Activated T-helper 2 cell treated with anti-CD3 and anti-CD28 coated beads, Interferon-gamma antibody, Interleukin-2, Interleukin-4, amounts not matched to agents 10 μg/mL and 5 μg/mL and 100 μg/mL, durations not matched to agents 14 hours and 24 hours and 36 hours (primary cell): Measurements from ENCODE around the gene CYSTM1. TPM values are rescaled to one million over a fixed set of nuclear protein-coding genes. Genes with fewer than 3 reads are reported as not detected.

Source experiments
- DNase-seq: peaks from one replicate; pipeline ENCODE4 v3.0.0; 2021; ENCODE audit warnings: low spot score
- H3K27ac Mint-ChIP-seq: one replicate; pipeline ENCODE4 v1.8.0; 2021; ENCODE audit warnings: mixed read lengths
- H3K27me3 Mint-ChIP-seq: one replicate; pipeline ENCODE4 v1.8.0; 2021; ENCODE audit warnings: low read depth, mixed read lengths
- H3K36me3 Mint-ChIP-seq: one replicate; pipeline ENCODE4 v1.8.0; 2021; ENCODE audit warnings: low read depth, mixed read lengths
- H3K4me1 Mint-ChIP-seq: one replicate; pipeline ENCODE4 v1.8.0; 2021; ENCODE audit warnings: low read depth, mixed read lengths
- H3K4me3 Mint-ChIP-seq: one replicate; pipeline ENCODE4 v1.8.0; 2021; ENCODE audit warnings: low read depth, mild to moderate bottlenecking, moderate library complexity, mixed read lengths
- H3K9me3 Mint-ChIP-seq: one replicate; pipeline ENCODE4 v1.8.0; 2021; ENCODE audit warnings: mixed read lengths
- intact Hi-C: fragments of 100-400 bp; cut with micrococcal nuclease; formaldehyde crosslinking; loops from one replicate; pipeline ENCODE4 v1.15.1; 2023
- total RNA-seq: library from RNA; stranded (reverse); gene quantifications from 2 replicates; pipeline ENCODE4 v1.2.3, GENCODE V29; 2022

The CYSTM1 gene
- total RNA-seq, 1 donor from 2014 or later = 11.3 TPM

DNA sequence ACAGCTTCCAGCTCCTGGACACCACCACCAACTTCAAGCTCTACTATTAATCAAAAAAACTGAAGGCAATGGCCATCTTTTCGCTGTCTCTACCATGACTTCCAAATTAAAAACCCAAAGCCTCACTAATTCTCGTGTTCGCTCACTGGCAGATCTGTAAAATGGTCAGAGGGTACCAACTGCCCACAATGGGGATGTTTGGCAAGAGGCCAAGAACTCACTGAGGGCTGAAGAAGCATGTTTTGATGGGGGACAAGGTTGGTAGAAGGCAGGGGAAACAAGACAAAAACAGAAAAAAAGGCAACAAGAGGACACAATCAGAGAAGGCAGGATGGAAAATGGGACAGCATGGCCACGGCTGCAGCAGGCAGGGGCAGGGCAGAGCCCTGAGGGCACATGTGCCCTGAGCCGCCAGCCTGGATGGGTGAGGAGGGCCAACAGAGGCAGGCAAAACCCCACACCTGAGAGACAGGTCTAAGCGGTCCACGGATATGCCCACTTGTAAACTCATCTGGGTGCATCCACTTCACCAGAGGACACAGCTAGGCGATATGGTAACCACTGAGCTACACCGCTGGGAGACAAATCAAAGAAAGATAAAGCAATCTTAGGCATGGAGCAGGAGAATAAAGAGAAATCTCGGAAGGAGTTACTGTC lies 77.6 kb downstream of the CYSTM1 start:
- Mint-ChIP-seq H3K4me1 (peaks cover 34% of the 10 kb centered on the region), H3K4me3 (no peak overlapping the region)

GRCh38 chr5:140253985-140254384 lies 79.0 kb downstream of the CYSTM1 start:
- Mint-ChIP-seq H3K4me1 (peaks cover 39% of the 10 kb centered on the region), H3K27me3 (no peaks in the 10 kb centered on the region), H3K36me3 (peaks cover 20% of the 10 kb centered on the region), H3K9me3 (no peaks in the 10 kb centered on the region), H3K27ac (no peak overlapping the region), H3K4me3 (no peak overlapping the region)
- no peak for DNase-seq
- intact Hi-C loops = loop anchor here (5.0 to 10.0 kb wide), 3 partner anchors 278 to 458 kb away; partner anchors contain the start of genes CD14 and TMCO6

More for the DNA sequence above, 77.6 kb downstream of the CYSTM1 start:
- Mint-ChIP-seq H3K27ac (peak overlapping the region; percentile 80), H3K27me3 (no peaks in the 10 kb centered on the region), H3K9me3 (no peaks in the 10 kb centered on the region), H3K36me3 (peaks cover 9% of the 10 kb centered on the region)
- intact Hi-C loops = loop anchor here (5.0 to 10.0 kb wide), 3 partner anchors 280 to 460 kb away; partner anchors contain the start of genes CD14 and TMCO6
- no peak for DNase-seq

DNA sequence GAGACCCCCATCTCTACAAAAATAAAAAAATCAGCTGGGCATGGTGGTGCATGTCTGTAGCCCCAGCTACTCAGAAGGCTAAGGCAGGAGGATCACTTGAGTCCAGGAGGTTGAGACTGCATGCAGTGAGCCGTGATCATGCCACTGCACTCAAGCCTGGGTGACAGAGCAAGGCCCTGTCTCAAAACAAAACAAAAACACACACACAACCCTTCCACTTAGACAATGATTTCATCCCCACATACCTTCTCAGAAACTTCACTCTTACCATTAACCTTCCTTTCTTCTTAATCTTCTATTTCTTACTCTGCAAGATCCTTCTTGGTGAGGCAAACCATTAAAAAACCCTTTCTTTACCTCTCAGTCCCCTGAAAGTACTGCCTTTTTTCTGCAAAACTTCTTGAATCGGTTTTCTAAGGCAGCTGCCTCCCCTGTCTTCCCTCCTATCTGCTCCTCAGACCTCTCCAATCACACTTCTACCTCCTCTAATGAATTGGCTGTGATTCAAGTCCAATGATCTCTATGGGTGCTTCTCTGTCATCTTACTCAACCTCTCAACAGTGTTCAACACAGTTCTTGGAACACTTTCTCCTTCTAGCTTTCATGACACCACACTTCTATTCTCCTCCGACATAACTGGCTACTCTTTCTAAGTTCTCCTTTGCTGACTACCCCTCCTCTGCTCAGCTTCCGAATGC lies 80.6 kb downstream of the CYSTM1 start:
- Mint-ChIP-seq H3K36me3 (peaks cover 26% of the 10 kb centered on the region), H3K27ac (no peak overlapping the region), H3K4me3 (no peak overlapping the region), H3K9me3 (no peaks in the 10 kb centered on the region), H3K27me3 (no peaks in the 10 kb centered on the region), H3K4me1 (peaks cover 33% of the 10 kb centered on the region)
- DNase-seq = no peak
- intact Hi-C loops = loop anchor here (10.0 kb wide), 1 partner anchor 379 kb away; the partner anchor contains the start of genes CD14 and TMCO6

DNA sequence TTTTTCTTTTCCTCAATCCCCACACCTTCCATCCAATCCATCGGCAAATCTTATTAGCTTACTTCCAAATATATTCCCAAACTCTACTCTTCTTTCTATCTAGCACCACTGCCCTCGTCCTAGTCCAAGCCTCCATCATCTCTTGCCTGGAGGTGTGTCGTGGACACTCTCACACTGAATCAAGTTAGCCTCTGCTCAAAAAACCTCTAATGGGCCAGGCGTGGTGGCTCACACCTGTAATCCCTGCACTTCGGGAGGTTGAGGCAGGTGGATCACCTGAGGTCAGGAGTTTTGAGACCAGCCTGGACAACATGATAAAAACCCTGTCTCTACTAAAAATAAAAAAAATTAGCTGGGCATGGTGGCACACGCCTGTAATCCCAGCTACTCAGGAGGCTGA lies 81.7 kb downstream of the CYSTM1 start:
- H3K4me1 Mint-ChIP-seq = peaks cover 33% of the 10 kb centered on the region
- intact Hi-C loops = loop anchor here (10.0 kb wide), 1 partner anchor 378 kb away; the partner anchor contains the start of genes CD14 and TMCO6
- no peaks in the 10 kb centered on the region for H3K9me3 Mint-ChIP-seq
- no peak overlapping the region for H3K27ac Mint-ChIP-seq
- no peak for DNase-seq
- peaks cover 25% of the 10 kb centered on the region for H3K36me3 Mint-ChIP-seq
- no peak overlapping the region for H3K4me3 Mint-ChIP-seq
- H3K27me3 Mint-ChIP-seq = no peaks in the 10 kb centered on the region

DNA sequence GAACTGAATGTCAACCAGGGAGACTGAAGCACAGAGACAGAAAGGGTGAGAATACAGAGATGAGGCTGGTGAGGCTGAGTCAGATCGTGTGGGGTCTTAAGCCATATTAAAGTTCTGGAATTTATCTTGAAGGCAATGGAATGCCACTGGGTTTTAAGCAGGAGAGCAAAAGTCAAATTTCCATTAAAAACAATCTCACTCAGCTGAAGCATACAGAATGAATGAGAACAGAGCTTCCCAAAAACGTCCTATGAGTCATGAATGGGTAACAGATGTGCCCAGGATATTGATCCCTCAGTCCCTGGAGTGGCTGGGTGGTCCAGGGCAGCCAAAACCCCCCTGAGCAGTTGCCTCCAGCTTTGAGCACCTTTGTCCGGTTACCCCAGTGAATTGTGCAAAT lies 83.0 kb downstream of the CYSTM1 start:
- Mint-ChIP-seq H3K36me3 (peaks cover 31% of the 10 kb centered on the region), H3K4me1 (peaks cover 23% of the 10 kb centered on the region), H3K27ac (no peak overlapping the region), H3K9me3 (no peaks in the 10 kb centered on the region), H3K27me3 (no peaks in the 10 kb centered on the region), H3K4me3 (no peak overlapping the region)
- DNase-seq = no peak
- intact Hi-C loops = loop anchor here (10.0 kb wide), 1 partner anchor 377 kb away; the partner anchor contains the start of genes CD14 and TMCO6

DNA sequence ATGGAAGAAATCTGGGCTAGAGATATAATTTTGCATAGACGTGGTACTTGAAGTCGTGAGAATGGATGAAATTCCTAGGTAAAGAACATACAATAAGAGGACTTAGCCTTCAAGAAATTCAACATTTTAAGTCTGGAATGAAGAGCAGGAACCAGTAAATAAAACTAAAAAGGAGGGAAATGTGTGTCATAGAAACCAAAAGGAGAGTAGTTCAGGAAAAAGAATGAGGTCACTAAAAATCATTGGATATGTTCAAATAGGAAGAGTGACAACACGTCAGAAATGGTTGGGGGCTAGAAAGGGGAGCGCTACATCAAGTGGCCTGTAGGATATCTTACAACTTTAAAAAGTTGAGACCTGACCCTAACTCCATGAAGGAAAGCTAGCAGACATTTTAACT lies 83.9 kb downstream of the CYSTM1 start:
- Mint-ChIP-seq H3K36me3 (peaks cover 32% of the 10 kb centered on the region), H3K4me3 (no peak overlapping the region), H3K4me1 (peaks cover 23% of the 10 kb centered on the region), H3K27ac (no peak overlapping the region), H3K27me3 (no peaks in the 10 kb centered on the region), H3K9me3 (no peaks in the 10 kb centered on the region)
- DNase-seq = no peak
- intact Hi-C loops = loop anchor here (10.0 kb wide), 1 partner anchor 376 kb away; the partner anchor contains the start of genes CD14 and TMCO6

DNA sequence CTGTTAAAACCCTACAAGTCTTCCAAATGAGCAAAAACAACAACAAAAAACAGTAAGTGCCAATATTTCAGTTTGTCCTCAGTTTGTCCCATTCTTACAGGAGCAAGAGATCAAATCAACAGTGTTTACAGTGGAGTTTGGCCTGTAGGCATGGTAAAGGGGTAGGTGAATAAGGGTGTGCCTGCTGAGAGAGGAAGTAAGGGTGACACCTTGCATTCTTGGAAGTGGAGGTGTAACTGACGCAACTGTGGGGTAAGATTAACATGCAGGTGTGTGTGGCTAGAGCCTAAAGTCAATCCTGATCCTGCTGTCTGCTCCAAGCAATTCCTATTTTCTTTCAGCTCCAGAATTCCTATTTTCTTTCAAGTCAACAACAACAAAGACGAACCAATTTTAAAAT lies 84.5 kb downstream of the CYSTM1 start:
- Mint-ChIP-seq H3K36me3 (peaks cover 32% of the 10 kb centered on the region), H3K27ac (no peak overlapping the region), H3K27me3 (no peaks in the 10 kb centered on the region), H3K4me1 (peaks cover 25% of the 10 kb centered on the region), H3K9me3 (no peaks in the 10 kb centered on the region), H3K4me3 (no peak overlapping the region)
- DNase-seq = no peak
- intact Hi-C loops = loop anchor here (10.0 kb wide), 1 partner anchor 375 kb away; the partner anchor contains the start of genes CD14 and TMCO6

DNA sequence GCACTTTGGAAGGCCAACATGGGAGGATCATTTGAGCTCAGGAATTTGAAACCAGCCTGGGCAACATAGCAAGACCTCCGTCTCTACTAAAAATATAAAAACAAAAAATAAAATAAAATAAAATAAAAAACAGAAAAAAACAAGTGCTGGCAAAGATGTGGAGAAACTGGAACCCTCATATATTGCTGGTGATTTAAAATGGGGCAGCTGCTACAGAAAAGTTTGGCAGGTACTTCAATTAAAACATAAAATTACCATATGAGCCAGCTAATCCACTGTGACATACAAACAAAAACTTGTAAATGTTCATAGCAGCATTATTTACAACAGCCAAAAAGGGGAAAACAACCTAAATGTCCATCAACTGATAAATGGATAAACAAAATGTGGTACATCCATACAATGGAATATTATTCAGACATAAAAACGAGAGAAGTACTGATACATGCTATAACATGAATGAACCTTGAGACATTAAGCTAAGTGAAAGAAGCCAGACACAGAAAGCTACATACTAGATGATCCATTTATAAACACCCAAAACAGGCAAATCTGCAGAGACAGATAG lies 85.2 kb downstream of the CYSTM1 start:
- Mint-ChIP-seq H3K4me1 (peaks cover 28% of the 10 kb centered on the region), H3K4me3 (no peak overlapping the region), H3K9me3 (no peaks in the 10 kb centered on the region), H3K36me3 (peaks cover 32% of the 10 kb centered on the region), H3K27ac (no peak overlapping the region), H3K27me3 (no peaks in the 10 kb centered on the region)
- no peak for DNase-seq
- intact Hi-C loops = no loop called here

GRCh38 chr5:140261403-140262171 lies 86.6 kb downstream of the CYSTM1 start:
- peaks cover 32% of the 10 kb centered on the region for H3K36me3 Mint-ChIP-seq

DNA sequence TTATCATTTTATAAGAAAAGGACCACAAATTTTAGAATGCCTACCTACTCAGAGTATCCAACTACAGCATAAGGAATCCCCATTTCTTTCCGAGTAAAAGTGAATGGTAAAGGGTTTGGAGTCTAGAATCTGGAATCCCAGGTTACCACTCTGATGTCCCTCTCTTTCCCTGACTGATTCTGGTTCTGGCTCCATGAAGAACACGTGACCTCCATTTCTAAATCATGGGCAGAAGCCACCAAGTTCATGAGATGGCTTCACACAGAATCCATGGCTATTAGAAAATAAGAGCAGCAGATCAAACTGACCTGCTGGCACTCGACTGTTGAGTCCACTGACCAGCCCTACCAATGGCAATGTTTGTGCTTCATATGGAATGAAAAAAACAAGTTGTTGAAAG lies 87.2 kb downstream of the CYSTM1 start:
- no peaks in the 10 kb centered on the region for H3K27me3 Mint-ChIP-seq
- DNase-seq = no peak
- H3K9me3 Mint-ChIP-seq = no peaks in the 10 kb centered on the region
- H3K4me3 Mint-ChIP-seq = no peak overlapping the region
- intact Hi-C loops = no loop called here
- peaks cover 48% of the 10 kb centered on the region for H3K4me1 Mint-ChIP-seq
- peaks cover 32% of the 10 kb centered on the region for H3K36me3 Mint-ChIP-seq
- no peak overlapping the region for H3K27ac Mint-ChIP-seq

More at GRCh38 chr5:140261403-140262171, 86.6 kb downstream of the CYSTM1 start:
- H3K4me3 Mint-ChIP-seq = no peak overlapping the region
- H3K27me3 Mint-ChIP-seq = no peaks in the 10 kb centered on the region
- intact Hi-C loops = no loop called here
- H3K4me1 Mint-ChIP-seq = peaks cover 42% of the 10 kb centered on the region
- no peaks in the 10 kb centered on the region for H3K9me3 Mint-ChIP-seq
- DNase-seq = no peak
- no peak overlapping the region for H3K27ac Mint-ChIP-seq

DNA sequence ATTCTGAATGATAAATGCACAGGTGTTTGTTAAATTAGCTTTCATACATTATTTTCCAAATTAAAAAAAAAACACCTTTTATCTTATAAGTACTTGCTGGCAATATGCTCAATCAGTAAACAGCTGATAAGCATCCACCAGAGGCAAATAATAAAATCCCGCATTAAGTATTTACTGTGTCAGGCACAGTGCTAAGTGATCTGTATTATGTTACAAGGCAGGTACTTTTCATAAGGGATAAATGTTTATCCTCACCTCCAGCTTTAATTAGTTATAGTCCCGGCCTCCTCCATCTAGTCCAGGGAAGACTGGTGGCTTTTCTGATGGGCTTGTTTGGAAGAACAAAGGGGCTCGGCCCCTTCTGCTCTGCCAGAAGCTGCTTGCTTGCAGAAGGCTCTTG lies 87.9 kb downstream of the CYSTM1 start:
- no peaks in the 10 kb centered on the region for H3K9me3 Mint-ChIP-seq
- H3K36me3 Mint-ChIP-seq = peaks cover 31% of the 10 kb centered on the region
- no peak overlapping the region for H3K4me3 Mint-ChIP-seq
- DNase-seq = no peak
- peaks cover 51% of the 10 kb centered on the region for H3K4me1 Mint-ChIP-seq
- no peaks in the 10 kb centered on the region for H3K27me3 Mint-ChIP-seq
- H3K27ac Mint-ChIP-seq = no peak overlapping the region
- intact Hi-C loops = no loop called here

GRCh38 chr5:140265845-140266244 lies 90.9 kb downstream of the CYSTM1 start:
- no peak overlapping the region for H3K4me3 Mint-ChIP-seq
- no peak for DNase-seq
- H3K27ac Mint-ChIP-seq = peak overlapping the region; percentile 47

More at GRCh38 chr5:140265845-140266244, 90.9 kb downstream of the CYSTM1 start:
- no peaks in the 10 kb centered on the region for H3K27me3 Mint-ChIP-seq
- intact Hi-C loops = loop anchor here (1.0 kb wide), 1 partner anchor 15 kb away; no protein-coding TSS in a partner anchor
- peaks cover 16% of the 10 kb centered on the region for H3K36me3 Mint-ChIP-seq
- H3K9me3 Mint-ChIP-seq = no peaks in the 10 kb centered on the region
- H3K4me1 Mint-ChIP-seq = peaks cover 42% of the 10 kb centered on the region
